SK-N-SH (cell line): ENCODE data around the gene NF2. TPM values are rescaled to one million over a fixed set of nuclear protein-coding genes. Genes with fewer than 3 reads are reported as not detected.

ENCODE experiments used
- CTCF ChIA-PET: fragments of 300-600, 350-600 bp; formaldehyde crosslinking; extraction: SDS; loops from one replicate; lab custom pipeline; 2021; lab: Yijun Ruan, JAX
- POLR2A ChIA-PET: fragments of 350-600 bp; sonication (Branson Sonifier 250); formaldehyde crosslinking; extraction: SDS; loops from one replicate; lab custom pipeline; 2020; ENCODE audit warnings: antibody characterized with exemption, inconsistent platforms; lab: Yijun Ruan, JAX
- DNase-seq: peaks from one replicate; pipeline ENCODE4 v3.0.0; 2012
- H2AFZ ChIP-seq: fragments of 200-600 bp; sonication (generic); 2 replicates; pipeline ENCODE4 v1.8.1; 2016; ENCODE audit warnings: antibody characterized with exemption, mild to moderate bottlenecking, low read depth
- H3F3A ChIP-seq: fragments of 200-600 bp; sonication (generic); replicated peaks from 2 replicates; pipeline ENCODE3; 2016; ENCODE audit warnings: antibody characterized with exemption, mild to moderate bottlenecking; ENCODE audit not compliant: insufficient read depth
- H3K27ac ChIP-seq, 2 experiments: fragments of 200-500 bp in 1 of 2; fragments of 200-600 bp in 1 of 2; sonication (Bioruptor generic) in 1 of 2; sonication (generic), shearing (Covaris generic) in 1 of 2; 2 replicates each; pipeline versions ENCODE4 v1.5.1 to v1.6.1; 2014 to 2016; ENCODE audit warnings: low read depth in 2 of 2, inconsistent platforms in 1 of 2, low read length in 1 of 2, mild to moderate bottlenecking in 1 of 2, mixed read lengths in 1 of 2
- H3K27me3 ChIP-seq: fragments of 200-600 bp; sonication (generic), shearing (Covaris generic); 2 replicates; pipeline ENCODE4 v1.6.1; 2016; ENCODE audit warnings: mixed run types; ENCODE audit not compliant: insufficient read depth
- H3K36me3 ChIP-seq, 2 experiments: fragments of 200-500 bp in 1 of 2; fragments of 200-600 bp in 1 of 2; sonication (Bioruptor generic) in 1 of 2; sonication (generic) in 1 of 2; replicated peaks in 1 of 2; 2 replicates each; pipeline versions ENCODE3 to v1.5.1; 2014 to 2016; ENCODE audit warnings: low read length in 1 of 2, mild to moderate bottlenecking in 1 of 2; ENCODE audit not compliant: insufficient read depth in 2 of 2, control insufficient read depth in 1 of 2
- H3K4me1 ChIP-seq, 2 experiments: fragments of 200-500 bp in 1 of 2; fragments of 200-600 bp in 1 of 2; sonication (Bioruptor generic) in 1 of 2; sonication (generic), shearing (Covaris generic) in 1 of 2; 2 replicates each; pipeline versions ENCODE4 v1.5.1 to v1.6.1; 2014 to 2016; ENCODE audit warnings: low read depth in 1 of 2, low read length in 1 of 2, mixed run types in 1 of 2; ENCODE audit not compliant: insufficient read depth in 2 of 2, control insufficient read depth in 1 of 2
- H3K4me2 ChIP-seq: fragments of 200-600 bp; sonication (generic), shearing (Covaris generic); 2 replicates; pipeline ENCODE4 v1.6.1; 2017; ENCODE audit warnings: mixed run types
- H3K4me3 ChIP-seq, 2 experiments: fragments of 200-500 bp in 1 of 2; fragments of 200-600 bp in 1 of 2; sonication (Bioruptor generic) in 1 of 2; sonication (generic), shearing (Covaris generic) in 1 of 2; 2 replicates each; pipeline versions ENCODE4 v1.5.1 to v1.8.1; 2014 to 2016; ENCODE audit warnings: low read depth in 2 of 2, inconsistent platforms in 1 of 2, low read length in 1 of 2, mild to moderate bottlenecking in 1 of 2, mixed read lengths in 1 of 2, moderate library complexity in 1 of 2
- H3K79me2 ChIP-seq: fragments of 200-600 bp; sonication (generic); 2 replicates; pipeline ENCODE4 v1.8.1; 2017; ENCODE audit warnings: mild to moderate bottlenecking; ENCODE audit not compliant: insufficient read depth
- H3K9ac ChIP-seq: fragments of 200-600 bp; sonication (generic); 2 replicates; pipeline ENCODE4 v1.6.1; 2017; ENCODE audit warnings: mixed run types
- H3K9me2 ChIP-seq: fragments of 200-600 bp; sonication (generic); 2 replicates; pipeline ENCODE4 v1.6.1; 2017; ENCODE audit warnings: mixed run types
- H3K9me3 ChIP-seq: fragments of 200-600 bp; sonication (generic); 2 replicates; pipeline ENCODE4 v1.6.1; 2017; ENCODE audit warnings: mixed run types, mild to moderate bottlenecking, moderate library complexity
- H4K20me1 ChIP-seq: fragments of 200-600 bp; sonication (generic); 2 replicates; pipeline ENCODE4 v1.6.1; 2017; ENCODE audit warnings: mild to moderate bottlenecking, mixed run types; ENCODE audit not compliant: insufficient read depth
- ELF1 ChIP-seq: IDR thresholded peaks from 2 replicates; pipeline ENCODE4 v1.4.0; 2012
- EP300 ChIP-seq, 2 experiments: IDR thresholded peaks; 2 replicates each; pipeline versions ENCODE4 v1.4.0 to v1.6.1; 2012; ENCODE audit warnings: borderline replicate concordance in 1 of 2, low read depth in 1 of 2, low read length in 1 of 2
- EZH2phosphoT487 ChIP-seq: fragments of 200-600 bp; sonication (generic); IDR thresholded peaks from 2 replicates; pipeline ENCODE4 v1.6.1; 2017; ENCODE audit warnings: low read depth, mixed run types, mild to moderate bottlenecking, antibody characterized with exemption, moderate library complexity, borderline replicate concordance
- FOSL2 ChIP-seq: IDR thresholded peaks from 2 replicates; pipeline ENCODE4 v1.4.0; 2012; ENCODE audit warnings: low read depth, mild to moderate bottlenecking, moderate library complexity, borderline replicate concordance
- FOXJ3 ChIP-seq: sonication (generic); formaldehyde crosslinking; IDR thresholded peaks from 2 replicates; pipeline ENCODE4 v1.5.1; 2020; ENCODE audit warnings: mild to moderate bottlenecking, missing genetic modification reagents
- FOXM1 ChIP-seq: IDR thresholded peaks from 2 replicates; pipeline ENCODE4 v1.4.0; 2012; ENCODE audit warnings: low read depth, mild to moderate bottlenecking
- GABPA ChIP-seq: IDR thresholded peaks from 2 replicates; pipeline ENCODE4 v1.4.0; 2012; ENCODE audit warnings: low read depth, mild to moderate bottlenecking
- GATA2 ChIP-seq: sonication (generic); formaldehyde crosslinking; IDR thresholded peaks from 2 replicates; pipeline ENCODE4 v1.5.0; 2020; ENCODE audit warnings: mild to moderate bottlenecking, missing genetic modification reagents
- IRF3 ChIP-seq: fragments of 150-350 bp; IDR thresholded peaks from 2 replicates; pipeline ENCODE4 v1.6.1; 2016; ENCODE audit warnings: mild to moderate bottlenecking, low read depth, low read length
- JUND ChIP-seq: IDR thresholded peaks from 2 replicates; pipeline ENCODE4 v1.4.0; 2012
- MAX ChIP-seq: IDR thresholded peaks from 2 replicates; pipeline ENCODE4 v1.4.0; 2012; ENCODE audit warnings: low read depth
- MEF2A ChIP-seq: IDR thresholded peaks from 2 replicates; pipeline ENCODE4 v1.4.0; 2012; ENCODE audit warnings: low read depth, borderline replicate concordance
- NFIC ChIP-seq: IDR thresholded peaks from 2 replicates; pipeline ENCODE4 v1.4.0; 2012; ENCODE audit warnings: borderline replicate concordance
- NRF1 ChIP-seq: IDR thresholded peaks from 2 replicates; pipeline ENCODE4 v1.6.1; 2012; ENCODE audit warnings: low read depth, mild to moderate bottlenecking, low read length
- PBX3 ChIP-seq: IDR thresholded peaks from 2 replicates; pipeline ENCODE4; 2012
- POLR2AphosphoS5 ChIP-seq: IDR thresholded peaks from 2 replicates; pipeline ENCODE4 v1.6.1; 2012; ENCODE audit warnings: low read depth, low read length
- RAD21 ChIP-seq: IDR thresholded peaks from 2 replicates; pipeline ENCODE4 v1.6.1; 2012; ENCODE audit warnings: mild to moderate bottlenecking, low read length
- RCOR1 ChIP-seq: fragments of 150-350 bp; IDR thresholded peaks from 2 replicates; pipeline ENCODE4 v1.6.1; 2017; ENCODE audit warnings: antibody characterized with exemption, low read length
- RFX5 ChIP-seq: IDR thresholded peaks from 2 replicates; pipeline ENCODE4 v1.6.1; 2012; ENCODE audit warnings: mild to moderate bottlenecking, improper control_type of control experiment, low read length
- RXRA ChIP-seq: IDR thresholded peaks from 2 replicates; pipeline ENCODE4 v1.4.0; 2012; ENCODE audit warnings: low read depth, mild to moderate bottlenecking, borderline replicate concordance
- SIN3A ChIP-seq: IDR thresholded peaks from 2 replicates; pipeline ENCODE4 v1.6.1; 2012; ENCODE audit warnings: low read depth, mild to moderate bottlenecking, low read length, moderate library complexity, borderline replicate concordance
- TAF1 ChIP-seq: IDR thresholded peaks from 2 replicates; pipeline ENCODE4 v1.6.1; 2012; ENCODE audit warnings: low read depth, mild to moderate bottlenecking, low read length, moderate library complexity, borderline replicate concordance
- TCF12 ChIP-seq: IDR thresholded peaks from 2 replicates; pipeline ENCODE4 v1.4.0; 2012
- TEAD4 ChIP-seq: IDR thresholded peaks from 2 replicates; pipeline ENCODE4 v1.4.0; 2012; ENCODE audit warnings: mild to moderate bottlenecking, borderline replicate concordance; ENCODE audit not compliant: insufficient read depth
- USF1 ChIP-seq: IDR thresholded peaks from 2 replicates; pipeline ENCODE4 v1.4.0; 2012; ENCODE audit warnings: low read depth, borderline replicate concordance
- USF2 ChIP-seq: fragments of 150-350 bp; IDR thresholded peaks from 2 replicates; pipeline ENCODE4 v1.6.1; 2017; ENCODE audit warnings: antibody characterized with exemption, low read length, low read depth, borderline replicate concordance
- YY1 ChIP-seq: IDR thresholded peaks from 2 replicates; pipeline ENCODE4 v1.4.0; 2012; ENCODE audit warnings: low read depth, mild to moderate bottlenecking
- ZBTB33 ChIP-seq: IDR thresholded peaks from 2 replicates; pipeline ENCODE4 v1.4.0; 2012; ENCODE audit warnings: low read depth, borderline replicate concordance
- WGBS: methylation state at CpG from one replicate; pipeline ENCODE4 v1.1.6; 2017; ENCODE audit warnings: low lambda C conversion rate; 5-methylcytosine and 5-hydroxymethylcytosine counted together
- polyA plus RNA-seq, 3 experiments: library from polyadenylated mRNA; depleted of rRNA; stranded (reverse); fragments of >200 nt; gene quantifications; 2 replicates each; pipeline ENCODE4 v1.2.3, GENCODE V29; 2012

NF2 gene
- polyA plus RNA-seq, 1 of the 3 experiments (the other 2 are of a cell fraction): 44.1 TPM

- H3K4me3 ChIP-seq: peak overlapping the region in 1 of 2 experiments; percentile 49; a peak in 1 of 4 replicates
- peak overlapping the region; percentile 32; the same call in 1 of the 2 replicates for H3K4me2 ChIP-seq
- ChIA-PET CTCF (interaction anchor here (0.5 to 7.1 kb wide), 67 partner anchors 8 to 403 kb away, joined by 3 to 64 read pairs (median 4); partner anchors contain the start of genes CABP7 and THOC5), POLR2A (interaction anchor here (0.8 to 1.5 kb wide), 4 partner anchors 33 to 110 kb away, joined by 3 to 4 read pairs (median 4); partner anchors contain the start of genes UQCR10 and ZMAT5)
- 30% methylated on average over 7 of the region's 8 CpGs for WGBS
- H3F3A ChIP-seq: no peaks in the 10 kb centered on the region
- H3K9ac ChIP-seq: no peak overlapping the region
- no peaks in the 10 kb centered on the region for H3K27me3 ChIP-seq
- DNase-seq: peak; percentile 79
- no peaks in the 10 kb centered on the region for H3K9me2 ChIP-seq
- peaks cover 15 to 18% of the 10 kb centered on the region in 2 experiments for H3K36me3 ChIP-seq
- peaks cover 8% of the 10 kb centered on the region for H4K20me1 ChIP-seq
- peaks cover 15 to 43% of the 10 kb centered on the region in 2 experiments for H3K4me1 ChIP-seq
- H2AFZ ChIP-seq: no peak overlapping the region
- H3K27ac ChIP-seq: no peak overlapping the region
- no peaks in the 10 kb centered on the region for H3K79me2 ChIP-seq
- H3K9me3 ChIP-seq: no peaks in the 10 kb centered on the region
- TF ChIP-seq RCOR1: 0 out of 2 replicates have a peak, but pooled peaks have one; percentile 11
- TF ChIP-seq TAF1: no peak
- 0 out of 2 replicates have a peak, but pooled peaks have one; percentile 10 for TF ChIP-seq TCF12
- TF ChIP-seq FOXJ3 (CRISPR knock-in tag): no peak
- TF ChIP-seq RFX5: no peak
- TF ChIP-seq JUND: no peak
- TF ChIP-seq IRF3: no peak
- TF ChIP-seq YY1: no peak
- no peak for TF ChIP-seq USF2
- TF ChIP-seq TEAD4: no peak
- TF ChIP-seq FOXM1: no peak
- no peak for TF ChIP-seq NRF1
- TF ChIP-seq MEF2A: no peak
- TF ChIP-seq NFIC: peak; percentile 44
- no peak for TF ChIP-seq SIN3A
- TF ChIP-seq RXRA: no peak
- TF ChIP-seq ZBTB33: no peak
- TF ChIP-seq PBX3: no peak
- peak; percentile 87 for TF ChIP-seq RAD21
- no peak for TF ChIP-seq FOSL2
- no peak for TF ChIP-seq EP300 (IDR thresholded peaks at IDR 0.05; ENCODE audit: borderline replicate concordance in 1 of 2, low read depth in 1 of 2, low read length in 1 of 2)
- TF ChIP-seq MAX: no peak
- TF ChIP-seq ELF1: no peak
- no peak for TF ChIP-seq USF1
- TF ChIP-seq GATA2: no peak
- no peak for TF ChIP-seq EZH2phosphoT487
- TF ChIP-seq POLR2AphosphoS5: no peak
- TF ChIP-seq GABPA: no peak
Observed at GRCh38 chr22:29689880-29690213, 86.4 kb downstream of the NF2 start.
